Adrenal gland (tissue), 5 donors: ENCODE results near the gene ZBTB7C.

ENCODE experiments used
- POLR2A ChIP-seq, 2 donors: fragments of 450-650 bp; IDR thresholded peaks; one replicate each; pipeline ENCODE4 v1.6.1; 2017; ENCODE audit warnings: antibody characterized with exemption in 2 of 2, mild to moderate bottlenecking in 2 of 2, moderate library complexity in 1 of 2
- TF ChIP-seq, protein P1 (sequence below), 6 experiments: fragments of 450-650 bp in 4 of 6; fragments of 200-600 bp in 2 of 6; sonication (generic) in 1 of 6; IDR thresholded peaks; 1 replicate in 5 of 6; 2 replicates in 1 of 6; pipeline versions ENCODE4 v1.5.1 to v1.8.0; 2016 to 2021; ENCODE audit warnings: antibody characterized with exemption in 6 of 6, mild to moderate bottlenecking in 2 of 6, moderate library complexity in 1 of 6
- donor health status: DM: no; HTN: no; CAD: no.

DNA sequence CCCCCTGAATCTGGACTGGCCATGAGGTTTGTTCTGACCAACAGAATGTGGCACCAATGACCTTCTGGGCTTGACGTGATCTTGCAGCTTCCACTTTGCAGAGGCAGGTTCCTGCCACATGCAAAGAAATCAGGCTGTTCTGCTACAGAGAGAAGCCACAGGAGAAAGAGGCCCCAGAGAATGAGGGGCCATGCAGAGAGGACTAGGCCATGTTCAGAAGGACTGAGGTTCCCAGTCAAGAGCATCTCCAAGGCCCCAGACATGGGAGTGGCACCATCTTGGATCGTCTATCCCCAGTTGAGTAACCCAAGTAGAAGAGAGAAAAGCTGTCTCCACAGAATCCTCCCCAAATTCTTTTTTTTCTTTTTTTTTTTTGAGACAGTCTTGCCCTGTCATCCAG is 131.1 kb downstream of the ZBTB7C start:
- TF ChIP-seq, protein P1, sequence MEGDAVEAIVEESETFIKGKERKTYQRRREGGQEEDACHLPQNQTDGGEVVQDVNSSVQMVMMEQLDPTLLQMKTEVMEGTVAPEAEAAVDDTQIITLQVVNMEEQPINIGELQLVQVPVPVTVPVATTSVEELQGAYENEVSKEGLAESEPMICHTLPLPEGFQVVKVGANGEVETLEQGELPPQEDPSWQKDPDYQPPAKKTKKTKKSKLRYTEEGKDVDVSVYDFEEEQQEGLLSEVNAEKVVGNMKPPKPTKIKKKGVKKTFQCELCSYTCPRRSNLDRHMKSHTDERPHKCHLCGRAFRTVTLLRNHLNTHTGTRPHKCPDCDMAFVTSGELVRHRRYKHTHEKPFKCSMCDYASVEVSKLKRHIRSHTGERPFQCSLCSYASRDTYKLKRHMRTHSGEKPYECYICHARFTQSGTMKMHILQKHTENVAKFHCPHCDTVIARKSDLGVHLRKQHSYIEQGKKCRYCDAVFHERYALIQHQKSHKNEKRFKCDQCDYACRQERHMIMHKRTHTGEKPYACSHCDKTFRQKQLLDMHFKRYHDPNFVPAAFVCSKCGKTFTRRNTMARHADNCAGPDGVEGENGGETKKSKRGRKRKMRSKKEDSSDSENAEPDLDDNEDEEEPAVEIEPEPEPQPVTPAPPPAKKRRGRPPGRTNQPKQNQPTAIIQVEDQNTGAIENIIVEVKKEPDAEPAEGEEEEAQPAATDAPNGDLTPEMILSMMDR (IDR thresholded peaks at IDR 0.05) = no peak
- no peak for TF ChIP-seq POLR2A (IDR thresholded peaks at IDR 0.05)
